Tibial artery (tissue), 4 donors: Measurements from ENCODE around the gene CASP9.

Experiments used
- DNase-seq, 2 donors: peaks; one replicate each; pipeline ENCODE4 v3.0.0-alpha.2; 2019
- H3K27ac ChIP-seq, 2 donors: fragments of 200-600 bp; sonication (generic) in 1 of 2; 1 replicate in 1 of 2; 2 replicates in 1 of 2; pipeline ENCODE4 v1.5.1; 2018 to 2019; ENCODE audit warnings: mild to moderate bottlenecking in 1 of 2
- H3K27me3 ChIP-seq, 2 donors: fragments of 200-600 bp; sonication (generic) in 1 of 2; one replicate each; pipeline versions ENCODE4 v1.5.1 to v1.6.0; 2016 to 2019
- H3K36me3 ChIP-seq, 3 donors: fragments of 200-600 bp; sonication (generic) in 2 of 3; one replicate each; pipeline ENCODE4 v1.5.1; 2016 to 2019; ENCODE audit warnings: mild to moderate bottlenecking in 2 of 3
- H3K4me1 ChIP-seq, 4 donors: fragments of 200-600 bp; sonication (generic) in 2 of 4; 1 replicate in 3 of 4; 2 replicates in 1 of 4; pipeline ENCODE4 v1.5.1; 2016 to 2019
- H3K4me3 ChIP-seq, 2 donors: fragments of 200-600 bp; sonication (generic) in 1 of 2; 1 replicate in 1 of 2; 2 replicates in 1 of 2; pipeline ENCODE4 v1.5.1; 2018 to 2019; ENCODE audit warnings: mild to moderate bottlenecking in 2 of 2
- H3K9me3 ChIP-seq, 3 donors: fragments of 200-600 bp; sonication (generic) in 1 of 3; one replicate each; pipeline ENCODE4 v1.5.1; 2016 to 2019
- CTCF ChIP-seq, 2 experiments: fragments of 200-600 bp in 1 of 2; fragments of 450-650 bp in 1 of 2; IDR thresholded peaks; one replicate each; pipeline ENCODE4 v1.5.1; 2017 to 2019; ENCODE audit warnings: antibody characterized with exemption in 2 of 2, mild to moderate bottlenecking in 1 of 2, moderate library complexity in 1 of 2
- intact Hi-C: fragments of 100-400 bp; cut with DNase I; formaldehyde crosslinking; loops from one replicate; pipeline ENCODE4 v1.15.0; 2023; ENCODE audit warnings: low total_unique reads

Gene CASP9

DNA sequence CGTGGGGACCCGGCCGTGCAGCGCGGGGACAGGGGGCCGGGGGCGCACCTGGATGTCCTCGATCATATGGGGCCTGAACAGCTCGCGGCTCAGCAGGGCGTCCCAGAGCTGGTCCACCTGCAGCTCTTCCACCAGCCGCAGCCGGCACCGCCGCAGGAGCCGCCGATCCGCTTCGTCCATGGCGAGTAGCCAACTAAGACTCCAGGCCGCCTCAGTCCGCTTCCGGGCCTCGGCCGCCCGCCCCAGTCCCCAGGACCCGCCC, at the start of gene CASP9:
Gene CASP9, minus strand, starts transcription at position 195 of the 262 bp plus-strand sequence. Its CDS starts 15 bp downstream, at position 180.
- Histone ChIP-seq H3K36me3 (no peaks in the 10 kb centered on the region), H3K4me1 (peaks cover 0 to 36% (median 28%) of the 10 kb centered on the region in 4 donors), H3K9me3 (no peaks in the 10 kb centered on the region), H3K27me3 (no peaks in the 10 kb centered on the region), H3K4me3 (peak within 1 kb of the TSS; percentile 79 to 99), H3K27ac (peak within 1 kb of the TSS; percentile 87 to 94)
- TF ChIP-seq CTCF (IDR thresholded peaks at IDR 0.05), result no peak
- DNase-seq, result no peak
- intact Hi-C loops, result no loop called here

DNA sequence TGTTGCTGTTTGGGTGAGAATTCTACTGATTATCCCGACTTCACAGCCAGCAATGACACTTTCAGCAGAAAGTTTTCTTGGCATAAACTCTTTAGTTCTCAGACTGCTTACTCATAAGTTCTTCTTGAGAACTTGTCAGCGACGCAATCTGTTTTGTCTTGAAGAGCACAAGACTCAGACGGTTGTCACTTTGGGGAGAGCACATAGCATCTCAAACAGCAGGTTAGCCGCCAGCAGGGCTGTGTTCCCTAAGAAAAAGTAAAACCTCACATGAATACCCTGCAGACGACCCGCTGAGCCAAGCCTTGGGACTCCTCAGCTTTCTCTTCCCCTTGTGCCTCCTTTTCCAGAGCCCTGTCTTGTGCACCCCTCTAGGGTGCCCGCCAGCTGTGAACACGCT, 49.5 kb upstream of the CASP9 start:
- Histone ChIP-seq H3K4me1 (no peaks in the 10 kb centered on the region), H3K9me3 (no peaks in the 10 kb centered on the region), H3K36me3 (peaks cover 14 to 34% (median 16%) of the 10 kb centered on the region in 3 donors), H3K4me3 (no peak overlapping the region), H3K27me3 (no peaks in the 10 kb centered on the region), H3K27ac (no peak overlapping the region)
- intact Hi-C loops, result loop anchor here (2.0 kb wide), 1 partner anchor 43 kb away; the partner anchor contains the start of gene DDI2
- peak in 1 of 2 donors; percentile 25 for DNase-seq
- no peak for TF ChIP-seq CTCF (IDR thresholded peaks at IDR 0.05)

- no peaks in the 10 kb centered on the region for H3K27me3 ChIP-seq
- no peaks in the 10 kb centered on the region for H3K9me3 ChIP-seq
- intact Hi-C loops, result no loop called here
- H3K4me3 ChIP-seq, result no peak overlapping the region
- H3K36me3 ChIP-seq, result peaks cover 36 to 56% (median 38%) of the 10 kb centered on the region in 3 donors
- TF ChIP-seq CTCF (IDR thresholded peaks at IDR 0.05), result no peak
- H3K27ac ChIP-seq, result no peak overlapping the region
- no peak for DNase-seq
- no peaks in the 10 kb centered on the region for H3K4me1 ChIP-seq
Observed at GRCh38 chr1:15571266-15571665, 47.3 kb upstream of the CASP9 start.

- Histone ChIP-seq H3K36me3 (peaks cover 40 to 60% (median 42%) of the 10 kb centered on the region in 3 donors), H3K27me3 (no peaks in the 10 kb centered on the region), H3K27ac (no peak overlapping the region), H3K4me1 (no peaks in the 10 kb centered on the region), H3K4me3 (no peak overlapping the region), H3K9me3 (no peaks in the 10 kb centered on the region)
- intact Hi-C loops, result no loop called here
- TF ChIP-seq CTCF (IDR thresholded peaks at IDR 0.05), result no peak
- no peak for DNase-seq
Observed at GRCh38 chr1:15570861-15571260, 46.8 kb upstream of the CASP9 start.

- Histone ChIP-seq H3K4me1 (no peaks in the 10 kb centered on the region), H3K36me3 (peaks cover 57 to 81% (median 65%) of the 10 kb centered on the region in 3 donors), H3K9me3 (no peaks in the 10 kb centered on the region), H3K4me3 (no peak overlapping the region), H3K27ac (no peak overlapping the region), H3K27me3 (no peaks in the 10 kb centered on the region)
- DNase-seq, result no peak
- intact Hi-C loops, result no loop called here
- no peak for TF ChIP-seq CTCF (IDR thresholded peaks at IDR 0.05)
Observed at GRCh38 chr1:15568387-15569073, 44.5 kb upstream of the CASP9 start.
